GM18505 (cell line): ENCODE results near the gene RASL11A.

ENCODE experiments used
- ATAC-seq: cut with Tn5 transposase; IDR thresholded peaks from one replicate; pipeline ENCODE4 v1.9.1; 2021; ENCODE audit not compliant: unreplicated experiment
- POLR2A ChIP-seq: IDR thresholded peaks from 4 replicates; pipeline ENCODE4 v1.6.1; 2011; ENCODE audit warnings: borderline replicate concordance; ENCODE audit not compliant: insufficient read depth, insufficient read length; ENCODE audit errors: extremely low read depth

Gene RASL11A

GRCh38 chr13:27257648-27258253 is 12.9 kb upstream of the RASL11A start:
- no peak for ATAC-seq
- peak; percentile 38 for TF ChIP-seq POLR2A

- no peak for ATAC-seq
- TF ChIP-seq POLR2A = peak; percentile 33
Observed at GRCh38 chr13:27258637-27259386, 11.8 kb upstream of the RASL11A start.

GRCh38 chr13:27259831-27260230 is 10.8 kb upstream of the RASL11A start:
- ATAC-seq = no peak
- no peak for TF ChIP-seq POLR2A

DNA sequence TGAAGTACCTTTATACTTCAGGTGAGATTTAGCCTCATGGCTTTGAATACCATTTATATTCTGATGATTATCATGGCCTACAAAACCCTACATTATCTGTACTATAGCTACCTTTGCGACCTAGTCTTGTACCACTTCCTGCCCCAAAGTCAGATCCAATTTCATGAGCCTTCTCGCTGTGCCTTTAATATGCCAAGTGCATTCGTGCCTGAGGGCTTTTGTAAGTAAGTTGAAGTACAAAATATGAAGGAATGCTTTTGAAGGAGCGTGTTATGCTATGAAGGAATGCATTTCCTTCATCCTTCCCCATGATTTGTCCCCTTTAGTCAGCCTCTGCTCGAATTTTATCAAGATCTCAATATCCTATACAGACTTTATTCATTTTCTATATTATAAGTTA is 9.2 kb upstream of the RASL11A start:
- no peak for TF ChIP-seq POLR2A
- no peak for ATAC-seq

GRCh38 chr13:27263438-27263837 is 7.2 kb upstream of the RASL11A start:
- ATAC-seq = no peak
- TF ChIP-seq POLR2A = no peak

- no peak for TF ChIP-seq POLR2A
- no peak for ATAC-seq
Observed at GRCh38 chr13:27264181-27264580, 6.4 kb upstream of the RASL11A start.

- no peak for TF ChIP-seq POLR2A
- ATAC-seq = no peak
Observed at GRCh38 chr13:27264648-27265047, 6.0 kb upstream of the RASL11A start.

DNA sequence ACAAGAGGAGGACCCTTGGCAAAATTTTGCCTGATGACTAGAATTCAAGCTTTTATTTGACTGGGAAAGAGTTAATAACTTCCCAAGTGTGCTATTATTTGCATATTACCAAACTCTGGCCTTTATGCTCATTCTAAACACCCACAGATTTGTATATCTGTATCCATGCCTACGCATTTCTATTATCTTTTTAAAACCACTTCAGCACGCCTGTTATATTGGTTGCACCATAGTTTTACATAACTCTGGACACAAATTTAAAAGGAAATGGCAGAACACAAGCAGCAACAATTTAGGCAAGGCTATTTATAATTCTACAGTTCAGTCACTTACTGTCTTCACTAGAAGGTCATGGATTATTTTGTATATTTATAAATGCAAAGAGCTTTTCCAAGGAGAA is 3.7 kb upstream of the RASL11A start:
- ATAC-seq = no peak

DNA sequence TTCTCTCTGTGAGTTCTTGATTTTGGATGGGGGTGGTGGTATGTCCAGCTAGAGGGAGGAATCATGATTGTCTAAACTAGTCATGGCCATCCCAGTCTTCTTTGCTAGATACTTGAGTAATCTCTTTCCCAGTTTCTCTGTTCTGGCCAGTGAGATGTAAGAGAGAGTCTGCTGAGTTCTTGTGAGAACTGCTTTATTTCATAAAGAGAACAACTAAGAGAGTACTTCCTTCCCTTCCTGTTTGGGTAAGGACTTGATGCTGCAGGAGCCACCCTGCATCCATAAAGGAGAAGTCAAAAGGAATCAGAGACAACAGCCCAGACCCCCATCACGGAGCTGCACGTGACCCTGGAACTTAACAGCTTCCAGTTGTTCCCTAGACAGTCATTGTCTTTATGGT is 3.0 kb upstream of the RASL11A start:
- no peak for TF ChIP-seq POLR2A
- ATAC-seq = no peak

More for the DNA sequence above, 3.7 kb upstream of the RASL11A start:
- TF ChIP-seq POLR2A = no peak

- TF ChIP-seq POLR2A = no peak
- no peak for ATAC-seq
Observed at GRCh38 chr13:27269114-27269665, 1.4 kb upstream of the RASL11A start.

GRCh38 chr13:27271570-27272096 is 1.0 kb downstream of the RASL11A start:
- TF ChIP-seq POLR2A = no peak
- ATAC-seq = no peak

GRCh38 chr13:27273658-27274425 is 3.2 kb downstream of the RASL11A start:
- no peak for ATAC-seq
- TF ChIP-seq POLR2A = no peak

GRCh38 chr13:27274631-27275030 is 4.0 kb downstream of the RASL11A start:
- ATAC-seq = no peak
- TF ChIP-seq POLR2A = no peak
